IMR-90 (cell line): ENCODE data around the gene C6. TPM values are rescaled to one million over a fixed set of nuclear protein-coding genes. Genes with fewer than 3 reads are reported as not detected.

Experiments
- ATAC-seq: fragments of 200-7000 bp; cut with Tn5 transposase; 2 replicates; pipeline ENCODE4 v1.9.1; 2020; ENCODE audit warnings: low read depth, mild to moderate bottlenecking, moderate library complexity
- BruUV-seq: library from RNA; stranded (reverse); fragments of 400-500 nt; replicated peaks from 2 replicates; lab custom pipeline; 2021; lab: Mats Ljungman, UMichigan
- CTCF ChIA-PET: fragments of 300-600 bp; formaldehyde crosslinking; extraction: SDS; loops from one replicate; lab custom pipeline; 2021; ENCODE audit warnings: antibody characterized with exemption; lab: Yijun Ruan, JAX
- POLR2A ChIA-PET: fragments of 300-600 bp; sonication (Branson Sonifier 250); formaldehyde crosslinking; loops from one replicate; lab custom pipeline; 2022; ENCODE audit warnings: antibody characterized with exemption; ENCODE audit not compliant: unreplicated experiment; lab: Charles Lee
- DNase-seq: peaks from one replicate; pipeline ENCODE4 v3.0.0; 2013
- H2AFZ ChIP-seq: replicated peaks from 2 replicates; pipeline ENCODE3; 2013; ENCODE audit warnings: low read length, mild to moderate bottlenecking; ENCODE audit not compliant: poor library complexity
- H2AK5ac ChIP-seq: 2 replicates; pipeline ENCODE4 v1.6.1; 2013; ENCODE audit warnings: low read depth, low read length, inconsistent platforms
- H2AK9ac ChIP-seq: replicated peaks from 2 replicates; pipeline ENCODE3; 2013; ENCODE audit warnings: mild to moderate bottlenecking, low read depth, low read length, moderate library complexity; ENCODE audit not compliant: poor library complexity
- H2BK120ac ChIP-seq: 2 replicates; pipeline ENCODE4 v1.6.1; 2013; ENCODE audit warnings: low read depth, low read length, inconsistent platforms
- H2BK15ac ChIP-seq: 3 replicates; pipeline ENCODE4 v1.6.1; 2013; ENCODE audit warnings: low read depth, low read length, inconsistent platforms
- H2BK20ac ChIP-seq: 2 replicates; pipeline ENCODE4 v1.6.1; 2013; ENCODE audit warnings: low read depth, mild to moderate bottlenecking, inconsistent platforms, low read length, moderate library complexity
- H2BK5ac ChIP-seq: 2 replicates; pipeline ENCODE4 v1.6.1; 2013; ENCODE audit warnings: mild to moderate bottlenecking, low read depth, low read length, inconsistent platforms; ENCODE audit not compliant: poor library complexity, severe bottlenecking
- H3K14ac ChIP-seq: replicated peaks from 2 replicates; pipeline ENCODE4 v1.6.1; 2013; ENCODE audit warnings: low read depth, low read length, inconsistent platforms
- H3K18ac ChIP-seq: 2 replicates; pipeline ENCODE4 v1.6.1; 2013; ENCODE audit warnings: low read depth, low read length, control low read depth
- H3K23ac ChIP-seq: 2 replicates; pipeline ENCODE4 v1.6.1; 2013; ENCODE audit warnings: low read depth, low read length, inconsistent platforms
- H3K27ac ChIP-seq: 2 replicates; pipeline ENCODE4 v1.5.1; 2013; ENCODE audit warnings: mild to moderate bottlenecking, control low read depth, low read length; ENCODE audit not compliant: insufficient read depth
- H3K27me3 ChIP-seq: 2 replicates; pipeline ENCODE4 v1.6.1; 2013; ENCODE audit warnings: low read length; ENCODE audit not compliant: control insufficient read depth, insufficient read depth
- H3K36me3 ChIP-seq: 2 replicates; pipeline ENCODE4 v1.6.1; 2013; ENCODE audit warnings: low read length, mixed read lengths; ENCODE audit not compliant: control insufficient read depth, insufficient read depth
- H3K4ac ChIP-seq: 2 replicates; pipeline ENCODE4 v1.6.1; 2013; ENCODE audit warnings: low read depth, low read length, inconsistent platforms
- H3K4me1 ChIP-seq: 2 replicates; pipeline ENCODE4 v1.6.1; 2013; ENCODE audit warnings: low read length, mixed read lengths; ENCODE audit not compliant: control insufficient read depth, insufficient read depth
- H3K4me2 ChIP-seq: 2 replicates; pipeline ENCODE4 v1.6.1; 2013; ENCODE audit warnings: low read depth, mild to moderate bottlenecking, control low read depth, low read length, moderate library complexity
- H3K4me3 ChIP-seq: 2 replicates; pipeline ENCODE4 v1.5.1; 2013; ENCODE audit warnings: low read depth, mild to moderate bottlenecking, control low read depth, low read length, moderate library complexity; ENCODE audit not compliant: insufficient read depth
- H3K56ac ChIP-seq: 2 replicates; pipeline ENCODE4 v1.6.1; 2013; ENCODE audit warnings: low read length, inconsistent platforms; ENCODE audit not compliant: insufficient read depth; ENCODE audit errors: extremely low read depth
- H3K79me1 ChIP-seq, 2 experiments: 2 replicates each; pipeline ENCODE4 v1.6.1; 2013; ENCODE audit warnings: low read length in 2 of 2, inconsistent platforms in 1 of 2, low read depth in 1 of 2
- H3K9ac ChIP-seq: 2 replicates; pipeline ENCODE4 v1.6.1; 2013; ENCODE audit warnings: low read depth, low read length, control low read depth
- H3K9me1 ChIP-seq: 2 replicates; pipeline ENCODE4 v1.6.1; 2013; ENCODE audit warnings: low read length, inconsistent platforms; ENCODE audit not compliant: insufficient read depth
- H3K9me3 ChIP-seq: 2 replicates; pipeline ENCODE4 v1.6.1; 2013; ENCODE audit warnings: low read length; ENCODE audit not compliant: control insufficient read depth, insufficient read depth
- H4K20me1 ChIP-seq: 2 replicates; pipeline ENCODE4 v1.6.1; 2013; ENCODE audit warnings: low read length, inconsistent platforms; ENCODE audit not compliant: insufficient read depth
- H4K5ac ChIP-seq: 2 replicates; pipeline ENCODE4 v1.6.1; 2013; ENCODE audit warnings: mild to moderate bottlenecking, low read depth, low read length, control low read depth
- H4K8ac ChIP-seq, 2 experiments: 2 replicates each; pipeline ENCODE4 v1.6.1; 2013; ENCODE audit warnings: low read depth in 2 of 2, low read length in 2 of 2, control low read depth in 1 of 2, inconsistent platforms in 1 of 2
- H4K91ac ChIP-seq: 2 replicates; pipeline ENCODE4 v1.6.1; 2013; ENCODE audit warnings: low read depth, low read length, inconsistent platforms; ENCODE audit not compliant: insufficient read depth
- FOS ChIP-seq: fragments of 150-350 bp; IDR thresholded peaks from 2 replicates; pipeline ENCODE4 v1.6.1; 2016; ENCODE audit warnings: low read depth, low read length
- MAFK ChIP-seq: IDR thresholded peaks from 2 replicates; pipeline ENCODE4 v1.6.1; 2012; ENCODE audit warnings: low read depth, low read length, improper control_type of control experiment
- RFX5 ChIP-seq: IDR thresholded peaks from 2 replicates; pipeline ENCODE4 v1.8.0; 2012; ENCODE audit warnings: low read depth, mild to moderate bottlenecking, low read length, moderate library complexity
- WGBS, 2 experiments: methylation state at CpG; one replicate each; pipeline versions ENCODE4 v1.1.5 to v1.1.7; 2013; ENCODE audit warnings: missing lambda C conversion rate in 2 of 2; ENCODE audit not compliant: insufficient read length in 1 of 2; ENCODE audit errors: extremely low coverage in 2 of 2; 5-methylcytosine and 5-hydroxymethylcytosine counted together
- dilution Hi-C: fragments of 300-500 bp; cut with HindIII; formaldehyde crosslinking; loops from one replicate; pipeline ENCODE4 v1.14.3; 2018; ENCODE audit warnings: low sequenced_read_pairs; ENCODE audit not compliant: unreplicated experiment
- in situ Hi-C: fragments of 300-500 bp; cut with MboI; formaldehyde crosslinking; loops from 3 replicates; pipeline ENCODE4 v1.14.3; 2019; ENCODE audit warnings: low sequenced_read_pairs, inconsistent platforms, mixed read lengths
- intact Hi-C: fragments of 100-400 bp; cut with micrococcal nuclease; formaldehyde crosslinking; loops from 2 replicates; pipeline ENCODE4 v1.10.0; 2022
- polyA plus RNA-seq, 3 experiments: library from polyadenylated mRNA; depleted of rRNA; stranded (reverse); fragments of >200 nt; gene quantifications; 2 replicates each; pipeline ENCODE4 v1.2.3, GENCODE V29; 2012; ENCODE audit warnings: low replicate concordance in 1 of 3
- total RNA-seq: library from RNA; depleted of rRNA; stranded (reverse); fragments of >200 nt; gene quantifications from 2 replicates; pipeline ENCODE4 v1.2.3, GENCODE V29; 2012

Gene C6
- total and polyA plus RNA-seq, 2 of the 4 experiments (the other 2 are of a cell fraction) = 0.05 to 0.18 TPM

- Histone ChIP-seq H3K4ac (no peak overlapping the region), H3K14ac (no peak overlapping the region), H3K9ac (no peak overlapping the region), H4K8ac (no peak overlapping the region), H2AK9ac (no peak overlapping the region), H3K9me3 (no peaks in the 10 kb centered on the region), H3K4me2 (no peak overlapping the region), H2AK5ac (no peak overlapping the region), H3K9me1 (no peaks in the 10 kb centered on the region), H3K79me1 (no peaks in the 10 kb centered on the region), H3K4me3 (no peak overlapping the region), H2BK120ac (no peak overlapping the region), H3K18ac (no peak overlapping the region; the same call in 1 of the 2 replicates), H2BK5ac (no peak overlapping the region), H2BK20ac (no peak overlapping the region), H2BK15ac (no peak overlapping the region), H3K27ac (no peak overlapping the region), H2AFZ (no peak overlapping the region), H4K91ac (no peak overlapping the region), H4K5ac (no peak overlapping the region), H4K20me1 (no peaks in the 10 kb centered on the region), H3K56ac (no peak overlapping the region), H3K4me1 (0 out of 2 replicates have a peak, but pooled peaks cover 2% of the 10 kb centered on the region), H3K23ac (no peak overlapping the region), H3K27me3 (no peaks in the 10 kb centered on the region), H3K36me3 (no peaks in the 10 kb centered on the region)
- BruUV-seq = no TSS peak
- dilution Hi-C loops = no loop called here
- no CpG with 5 or more reads among the region's 1 CpG for WGBS, 2 experiments
- DNase-seq (no peak), ATAC-seq (no peak)
- ChIA-PET CTCF (no interaction called here), POLR2A (no interaction called here)
- TF ChIP-seq FOS = no peak
- no peak for TF ChIP-seq RFX5
- no peak for TF ChIP-seq MAFK
- intact Hi-C loops = no loop called here
- in situ Hi-C loops = no loop called here
Measured at GRCh38 chr5:41195228-41195627, 18.1 kb downstream of the C6 start.
